K562 (cell line): ENCODE measurements around the gene AIDA. TPM values are rescaled to one million over a fixed set of nuclear protein-coding genes. Genes with fewer than 3 reads are reported as not detected.

Experiments
- CEBPB ChIP-seq: fragments of 450-650 bp; IDR thresholded peaks from 2 replicates; pipeline ENCODE4 v1.6.1; 2016; ENCODE audit warnings: missing genetic modification characterization, missing compliant biosample characterization
- CEBPG ChIP-seq, 3 experiments: fragments of 200-800 bp in 1 of 3; sonication (Bioruptor generic) in 1 of 3; sonication (generic) in 1 of 3; formaldehyde crosslinking in 1 of 3; IDR thresholded peaks in 2 of 3; conservative IDR thresholded peaks in 1 of 3; 2 replicates each; pipeline versions ENCODE4 v1.6.1 to v1.8.0; 2016 to 2022; ENCODE audit warnings: missing compliant biosample characterization in 2 of 3, missing genetic modification characterization in 2 of 3, mild to moderate bottlenecking in 1 of 3, missing genetic modification reagents in 1 of 3
- CREB1 ChIP-seq, 2 experiments: sonication (generic) in 1 of 2; formaldehyde crosslinking in 1 of 2; IDR thresholded peaks; 2 replicates each; pipeline versions ENCODE4 v1.6.1 to v1.8.0; 2012 to 2022; ENCODE audit warnings: inconsistent platforms in 1 of 2, mild to moderate bottlenecking in 1 of 2, missing genetic modification reagents in 1 of 2, moderate library complexity in 1 of 2
- CREM ChIP-seq: IDR thresholded peaks from 2 replicates; pipeline ENCODE4 v1.6.1; 2014; ENCODE audit warnings: antibody characterized with exemption, low read depth
- FOXM1 ChIP-seq, 2 experiments: fragments of 450-650 bp in 1 of 2; sonication (generic) in 1 of 2; formaldehyde crosslinking in 1 of 2; IDR thresholded peaks; 2 replicates each; pipeline versions ENCODE4 v1.6.1 to v1.9.0; 2017 to 2022; ENCODE audit warnings: low read depth in 2 of 2, mild to moderate bottlenecking in 2 of 2, missing genetic modification reagents in 1 of 2, moderate library complexity in 1 of 2
- MAZ ChIP-seq, 2 experiments: fragments of 450-650 bp in 1 of 2; sonication (generic) in 1 of 2; formaldehyde crosslinking; IDR thresholded peaks in 1 of 2; conservative IDR thresholded peaks in 1 of 2; 2 replicates each; pipeline versions ENCODE4 v1.4.0 to v1.5.0; 2020; ENCODE audit warnings: mild to moderate bottlenecking in 1 of 2, missing genetic modification reagents in 1 of 2
- PHF21A ChIP-seq: fragments of 450-650 bp; IDR thresholded peaks from 2 replicates; pipeline ENCODE4 v1.6.1; 2017; ENCODE audit warnings: low read depth, borderline replicate concordance
- PHTF2 ChIP-seq: fragments of 250-450 bp; sonication (Bioruptor Pico); IDR thresholded peaks from 2 replicates; pipeline ENCODE4 v1.5.0; 2021; ENCODE audit warnings: mild to moderate bottlenecking
- RBM14 ChIP-seq: fragments of 200-400 bp; formaldehyde crosslinking; IDR thresholded peaks from 2 replicates; pipeline ENCODE4 v1.6.1; 2018; ENCODE audit warnings: low read depth, mild to moderate bottlenecking, low read length, moderate library complexity, borderline replicate concordance; ENCODE audit not compliant: insufficient read depth
- TBL1XR1 ChIP-seq, 2 experiments: IDR thresholded peaks; 2 replicates each; pipeline ENCODE4 v1.6.1; 2012; ENCODE audit warnings: improper control_type of control experiment in 2 of 2, low read length in 2 of 2, mild to moderate bottlenecking in 1 of 2
- TCFL5 ChIP-seq: fragments of 250-450 bp; sonication (Bioruptor Pico); conservative IDR thresholded peaks from 2 replicates; pipeline ENCODE4 v1.6.1; 2021; ENCODE audit warnings: mild to moderate bottlenecking, moderate library complexity, matching md5 sums
- U2AF2 ChIP-seq: fragments of 200-400 bp; formaldehyde crosslinking; optimal IDR thresholded peaks from 2 replicates; pipeline ENCODE3; 2017; ENCODE audit warnings: low read depth, mild to moderate bottlenecking, low read length
- ZKSCAN3 ChIP-seq: fragments of 250-450 bp; sonication (Bioruptor Pico); IDR thresholded peaks from 2 replicates; pipeline ENCODE4 v1.4.0; 2020
- ZNF3 ChIP-seq: fragments of 250-450 bp; sonication (Bioruptor Pico); IDR thresholded peaks from 2 replicates; pipeline ENCODE4 v1.5.0; 2021; ENCODE audit warnings: mild to moderate bottlenecking, moderate library complexity
- ZNF780A ChIP-seq: fragments of 250-450 bp; sonication (Bioruptor Pico); IDR thresholded peaks from 2 replicates; pipeline ENCODE4 v1.5.0; 2021; ENCODE audit warnings: mild to moderate bottlenecking
- polyA plus RNA-seq, 8 experiments: library from polyadenylated mRNA; depleted of rRNA in 4 of 8; stranded (reverse) in 5 of 8; unstranded in 3 of 8; fragments of >200 nt; fragmentation: Nextera tagmentation in 2 of 8; fragmentation: Illumina TruSeq in 1 of 8; extraction: Ambion mirVana in 2 of 8; extraction: Trizol in 1 of 8; gene quantifications; 2 replicates each; pipeline versions ENCODE4 v1.2.1 to v1.2.3, GENCODE V29; 2011 to 2014; ENCODE audit warnings: inconsistent platforms in 1 of 8, missing spikeins in 1 of 8
- total RNA-seq, 7 experiments: library from RNA; depleted of rRNA in 6 of 7; stranded (reverse); fragments of >200 nt in 6 of 7; fragmentation: Illumina TruSeq in 2 of 7; extraction: Trizol in 2 of 7; gene quantifications; 2 replicates each; pipeline versions ENCODE4 v1.2.1 to v1.2.3, GENCODE V29; 2011 to 2021; ENCODE audit warnings: low replicate concordance in 1 of 7
- TF ChIP-seq, protein P1 (sequence below), 2 experiments: fragments of 150-350 bp in 1 of 2; IDR thresholded peaks; 2 replicates each; pipeline ENCODE4 v1.6.1; 2012 to 2016; ENCODE audit warnings: low read depth in 2 of 2, low read length in 2 of 2, mild to moderate bottlenecking in 1 of 2, moderate library complexity in 1 of 2
- TF ChIP-seq, protein P2 (sequence below): fragments of 450-650 bp; IDR thresholded peaks from 2 replicates; pipeline ENCODE4 v1.7.1; 2018; ENCODE audit warnings: mild to moderate bottlenecking, low read depth; ENCODE audit not compliant: partially characterized antibody

AIDA gene
- total and polyA plus RNA-seq, 9 of the 15 experiments (the other 6 are each of a cell fraction or from before 2014, with no cell fraction given): 18.2 to 77.9 (median 24.9) TPM

DNA sequence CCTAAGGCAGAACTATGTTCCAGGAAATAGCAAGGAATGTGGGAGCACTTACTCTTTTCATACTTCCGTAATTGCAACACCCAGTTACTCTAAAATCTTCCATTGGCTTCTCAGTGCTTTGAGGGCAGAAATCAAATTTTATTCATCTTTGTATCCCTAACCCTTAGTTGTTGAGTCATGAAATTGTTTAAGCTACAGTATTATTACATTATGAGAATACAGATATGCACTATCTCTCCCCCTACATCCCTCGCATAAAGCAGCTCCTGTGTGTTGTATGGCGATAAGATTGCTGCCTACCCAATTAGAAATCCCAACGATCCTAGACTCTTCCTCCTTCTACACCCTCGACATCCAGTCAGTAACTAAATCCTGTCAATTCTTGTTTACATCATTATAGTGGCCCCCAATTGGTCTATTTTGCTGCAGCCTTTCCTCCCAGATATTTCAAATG is 2.6 kb downstream of the AIDA start (continued):
- TF ChIP-seq, protein P1, sequence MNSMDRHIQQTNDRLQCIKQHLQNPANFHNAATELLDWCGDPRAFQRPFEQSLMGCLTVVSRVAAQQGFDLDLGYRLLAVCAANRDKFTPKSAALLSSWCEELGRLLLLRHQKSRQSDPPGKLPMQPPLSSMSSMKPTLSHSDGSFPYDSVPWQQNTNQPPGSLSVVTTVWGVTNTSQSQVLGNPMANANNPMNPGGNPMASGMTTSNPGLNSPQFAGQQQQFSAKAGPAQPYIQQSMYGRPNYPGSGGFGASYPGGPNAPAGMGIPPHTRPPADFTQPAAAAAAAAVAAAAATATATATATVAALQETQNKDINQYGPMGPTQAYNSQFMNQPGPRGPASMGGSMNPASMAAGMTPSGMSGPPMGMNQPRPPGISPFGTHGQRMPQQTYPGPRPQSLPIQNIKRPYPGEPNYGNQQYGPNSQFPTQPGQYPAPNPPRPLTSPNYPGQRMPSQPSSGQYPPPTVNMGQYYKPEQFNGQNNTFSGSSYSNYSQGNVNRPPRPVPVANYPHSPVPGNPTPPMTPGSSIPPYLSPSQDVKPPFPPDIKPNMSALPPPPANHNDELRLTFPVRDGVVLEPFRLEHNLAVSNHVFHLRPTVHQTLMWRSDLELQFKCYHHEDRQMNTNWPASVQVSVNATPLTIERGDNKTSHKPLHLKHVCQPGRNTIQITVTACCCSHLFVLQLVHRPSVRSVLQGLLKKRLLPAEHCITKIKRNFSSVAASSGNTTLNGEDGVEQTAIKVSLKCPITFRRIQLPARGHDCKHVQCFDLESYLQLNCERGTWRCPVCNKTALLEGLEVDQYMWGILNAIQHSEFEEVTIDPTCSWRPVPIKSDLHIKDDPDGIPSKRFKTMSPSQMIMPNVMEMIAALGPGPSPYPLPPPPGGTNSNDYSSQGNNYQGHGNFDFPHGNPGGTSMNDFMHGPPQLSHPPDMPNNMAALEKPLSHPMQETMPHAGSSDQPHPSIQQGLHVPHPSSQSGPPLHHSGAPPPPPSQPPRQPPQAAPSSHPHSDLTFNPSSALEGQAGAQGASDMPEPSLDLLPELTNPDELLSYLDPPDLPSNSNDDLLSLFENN (IDR thresholded peaks at IDR 0.05; ENCODE audit: low read depth in 2 of 2, low read length in 2 of 2): peak in 1 of 2 experiments; percentile 83; a peak in 2 of 4 replicates
- TF ChIP-seq CREB1 (IDR thresholded peaks at IDR 0.05) (peak; percentile 40; the same call in 1 of the 2 replicates), CREB1 (CRISPR knock-in tag; IDR thresholded peaks at IDR 0.05) (no peak), MAZ (CRISPR knock-in tag; conservative IDR thresholded peaks at IDR 0.05 in 1 of 2, IDR thresholded peaks at IDR 0.05 in 1 of 2) (no peak), ZNF780A (no peak), ZNF3 (CRISPR knock-in tag) (no peak), TBL1XR1 (IDR thresholded peaks at IDR 0.05; ENCODE audit: low read length in 2 of 2) (peak in 1 of 2 experiments; percentile 85; a peak in 2 of 4 replicates), PHF21A (0 out of 2 replicates have a peak, but pooled peaks have one; percentile 25), CEBPG (CRISPR knock-in tag; IDR thresholded peaks at IDR 0.05) (no peak), CEBPG (tag; conservative IDR thresholded peaks at IDR 0.05 in 1 of 2, IDR thresholded peaks at IDR 0.05 in 1 of 2) (peak; percentile 12 to 55), FOXM1 (IDR thresholded peaks at IDR 0.05; ENCODE audit: low read depth) (peak; percentile 83), FOXM1 (CRISPR knock-in tag; IDR thresholded peaks at IDR 0.05; ENCODE audit: low read depth) (no peak), TCFL5 (CRISPR knock-in tag) (no peak), CREM (peak; percentile 66; the same call in 1 of the 2 replicates), CEBPB (peak; percentile 78), RBM14 (no peak), ZKSCAN3 (CRISPR knock-in tag) (no peak), PHTF2 (CRISPR knock-in tag) (no peak), U2AF2 (no peak)
- TF ChIP-seq, protein P2, sequence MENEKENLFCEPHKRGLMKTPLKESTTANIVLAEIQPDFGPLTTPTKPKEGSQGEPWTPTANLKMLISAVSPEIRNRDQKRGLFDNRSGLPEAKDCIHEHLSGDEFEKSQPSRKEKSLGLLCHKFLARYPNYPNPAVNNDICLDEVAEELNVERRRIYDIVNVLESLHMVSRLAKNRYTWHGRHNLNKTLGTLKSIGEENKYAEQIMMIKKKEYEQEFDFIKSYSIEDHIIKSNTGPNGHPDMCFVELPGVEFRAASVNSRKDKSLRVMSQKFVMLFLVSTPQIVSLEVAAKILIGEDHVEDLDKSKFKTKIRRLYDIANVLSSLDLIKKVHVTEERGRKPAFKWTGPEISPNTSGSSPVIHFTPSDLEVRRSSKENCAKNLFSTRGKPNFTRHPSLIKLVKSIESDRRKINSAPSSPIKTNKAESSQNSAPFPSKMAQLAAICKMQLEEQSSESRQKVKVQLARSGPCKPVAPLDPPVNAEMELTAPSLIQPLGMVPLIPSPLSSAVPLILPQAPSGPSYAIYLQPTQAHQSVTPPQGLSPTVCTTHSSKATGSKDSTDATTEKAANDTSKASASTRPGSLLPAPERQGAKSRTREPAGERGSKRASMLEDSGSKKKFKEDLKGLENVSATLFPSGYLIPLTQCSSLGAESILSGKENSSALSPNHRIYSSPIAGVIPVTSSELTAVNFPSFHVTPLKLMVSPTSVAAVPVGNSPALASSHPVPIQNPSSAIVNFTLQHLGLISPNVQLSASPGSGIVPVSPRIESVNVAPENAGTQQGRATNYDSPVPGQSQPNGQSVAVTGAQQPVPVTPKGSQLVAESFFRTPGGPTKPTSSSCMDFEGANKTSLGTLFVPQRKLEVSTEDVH: no peak
